Measurements from ENCODE around the gene CCBE1. TPM values are rescaled to one million over a fixed set of nuclear protein-coding genes. Genes with fewer than 3 reads are reported as not detected.

CCBE1 gene
- total RNA-seq, 1 donor from 2014 or later: 1.2 TPM

DNA sequence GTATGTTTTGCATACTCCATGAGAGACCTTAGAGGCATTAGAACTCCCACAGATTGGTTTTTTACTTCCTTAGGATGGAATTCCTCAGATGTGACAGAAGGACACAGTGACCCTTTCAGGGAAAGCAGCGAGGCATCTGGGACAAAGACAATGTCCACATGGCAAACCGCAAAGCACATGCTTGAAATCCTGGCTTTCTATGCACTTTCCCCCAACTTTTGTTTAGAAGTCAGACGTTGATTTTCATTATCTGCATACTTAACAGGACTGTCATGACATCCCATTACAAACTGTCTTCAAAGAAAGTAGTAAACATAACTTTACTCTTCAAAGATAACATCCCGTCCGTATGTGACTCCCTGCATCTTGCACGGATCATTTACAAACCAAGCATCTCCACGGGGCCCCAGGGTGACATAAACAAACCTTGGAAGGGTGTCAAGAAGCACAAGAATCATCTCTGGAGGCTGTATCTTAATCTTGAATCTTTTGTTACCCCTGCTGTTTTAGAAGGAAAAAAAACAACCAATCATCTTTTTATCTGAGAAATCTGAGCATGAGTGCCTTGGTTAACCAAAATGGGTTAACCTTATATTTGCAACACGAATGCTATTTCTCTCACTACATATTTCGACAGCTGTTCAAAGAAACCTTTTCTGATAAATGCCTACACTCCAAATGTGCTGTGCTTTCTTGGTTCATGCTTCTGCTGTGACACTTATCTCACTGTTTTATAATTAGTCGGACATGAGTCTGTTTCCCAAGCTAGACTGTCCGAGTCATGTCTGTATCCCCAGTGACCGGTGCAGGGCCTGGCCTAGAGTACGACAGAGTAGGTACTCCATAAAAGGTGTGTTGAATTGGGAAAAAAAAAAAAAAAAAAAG lies 90.8 kb downstream of the CCBE1 start:
- Mint-ChIP-seq H3K4me3 (ENCODE audit: unreplicated experiment) (no peak overlapping the region), H3K4me1 (ENCODE audit: unreplicated experiment) (no peaks in the 10 kb centered on the region), H3K27me3 (ENCODE audit: unreplicated experiment) (peaks cover 1% of the 10 kb centered on the region), H3K27ac (ENCODE audit: unreplicated experiment) (no peak overlapping the region), H3K9me3 (ENCODE audit: unreplicated experiment) (no peaks in the 10 kb centered on the region), H3K36me3 (ENCODE audit: low read depth, unreplicated experiment) (no peaks in the 10 kb centered on the region)
- DNase-seq (ENCODE audit: low spot score): no peak
- TF ChIP-seq CTCF (IDR thresholded peaks at IDR 0.05; ENCODE audit: unreplicated experiment): no peak

GRCh38 chr18:59605633-59606192 lies 91.5 kb downstream of the CCBE1 start:
- Mint-ChIP-seq H3K27me3 (ENCODE audit: unreplicated experiment) (peaks cover 1% of the 10 kb centered on the region), H3K9me3 (ENCODE audit: unreplicated experiment) (no peaks in the 10 kb centered on the region), H3K4me3 (ENCODE audit: unreplicated experiment) (no peak overlapping the region), H3K4me1 (ENCODE audit: unreplicated experiment) (no peaks in the 10 kb centered on the region), H3K27ac (ENCODE audit: unreplicated experiment) (no peak overlapping the region), H3K36me3 (ENCODE audit: low read depth, unreplicated experiment) (no peaks in the 10 kb centered on the region)
- DNase-seq (ENCODE audit: low spot score): no peak
- no peak for TF ChIP-seq CTCF (IDR thresholded peaks at IDR 0.05; ENCODE audit: unreplicated experiment)

DNA sequence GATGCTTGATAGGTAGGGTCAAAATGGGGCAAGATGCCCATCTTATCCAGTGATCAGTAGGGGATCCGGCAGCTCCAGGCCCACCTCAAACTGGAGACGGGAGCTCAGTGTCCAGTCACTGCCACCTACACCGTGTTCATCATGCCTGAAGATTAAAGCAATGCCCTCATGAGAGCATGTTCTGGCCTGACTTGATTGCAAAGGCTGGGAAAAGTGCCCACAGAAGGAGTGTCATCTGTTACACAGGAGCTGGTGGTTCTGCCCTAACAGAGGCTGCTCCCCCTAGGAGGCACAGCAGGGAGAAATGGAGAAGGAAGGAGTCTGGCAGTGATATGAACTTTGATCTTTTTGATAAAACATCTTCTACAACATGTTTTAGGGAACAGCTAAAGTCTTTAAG lies 92.3 kb downstream of the CCBE1 start:
- no peak overlapping the region for H3K4me3 Mint-ChIP-seq (ENCODE audit: unreplicated experiment)

GRCh38 chr18:59597049-59597448 lies 100.2 kb downstream of the CCBE1 start:
- no peak for DNase-seq (ENCODE audit: low spot score)
- Mint-ChIP-seq H3K36me3 (ENCODE audit: low read depth, unreplicated experiment) (no peaks in the 10 kb centered on the region), H3K4me1 (ENCODE audit: unreplicated experiment) (no peaks in the 10 kb centered on the region), H3K4me3 (ENCODE audit: unreplicated experiment) (no peak overlapping the region), H3K9me3 (ENCODE audit: unreplicated experiment) (no peaks in the 10 kb centered on the region), H3K27me3 (ENCODE audit: unreplicated experiment) (peaks cover 4% of the 10 kb centered on the region), H3K27ac (ENCODE audit: unreplicated experiment) (no peak overlapping the region)
- no peak for TF ChIP-seq CTCF (IDR thresholded peaks at IDR 0.05; ENCODE audit: unreplicated experiment)

More for the DNA sequence above, 92.3 kb downstream of the CCBE1 start:
- H3K4me1 Mint-ChIP-seq (ENCODE audit: unreplicated experiment): no peaks in the 10 kb centered on the region
- TF ChIP-seq CTCF (IDR thresholded peaks at IDR 0.05; ENCODE audit: unreplicated experiment): no peak
- no peaks in the 10 kb centered on the region for H3K36me3 Mint-ChIP-seq (ENCODE audit: low read depth, unreplicated experiment)
- no peaks in the 10 kb centered on the region for H3K9me3 Mint-ChIP-seq (ENCODE audit: unreplicated experiment)
- DNase-seq (ENCODE audit: low spot score): no peak
- no peak overlapping the region for H3K27ac Mint-ChIP-seq (ENCODE audit: unreplicated experiment)
- H3K27me3 Mint-ChIP-seq (ENCODE audit: unreplicated experiment): peaks cover 1% of the 10 kb centered on the region

DNA sequence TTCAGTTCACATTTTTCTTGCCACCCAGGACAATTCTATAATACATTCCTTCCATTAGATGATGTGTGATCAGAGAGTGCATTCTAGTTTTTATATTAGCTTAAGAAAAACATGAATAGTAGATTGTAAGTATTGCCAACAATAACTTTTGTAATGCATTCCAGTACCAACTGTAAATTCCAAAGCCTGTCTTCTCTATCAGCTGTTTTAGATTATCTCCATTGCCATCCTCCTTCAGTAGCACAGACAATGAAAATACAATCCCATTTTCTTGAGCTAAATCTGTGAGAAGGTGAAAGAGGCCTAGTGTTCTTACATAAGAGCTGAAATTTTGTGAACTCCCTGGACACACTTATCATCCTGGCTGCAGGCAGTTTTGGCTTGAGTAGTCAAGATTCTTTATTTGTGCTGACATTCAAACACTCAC lies 103.9 kb downstream of the CCBE1 start:
- Mint-ChIP-seq H3K36me3 (ENCODE audit: low read depth, unreplicated experiment) (no peaks in the 10 kb centered on the region), H3K9me3 (ENCODE audit: unreplicated experiment) (no peaks in the 10 kb centered on the region), H3K4me1 (ENCODE audit: unreplicated experiment) (no peaks in the 10 kb centered on the region), H3K27ac (ENCODE audit: unreplicated experiment) (no peak overlapping the region), H3K27me3 (ENCODE audit: unreplicated experiment) (no peaks in the 10 kb centered on the region), H3K4me3 (ENCODE audit: unreplicated experiment) (no peak overlapping the region)
- no peak for DNase-seq (ENCODE audit: low spot score)
- no peak for TF ChIP-seq CTCF (IDR thresholded peaks at IDR 0.05; ENCODE audit: unreplicated experiment)
